PC-3 (cell line): ENCODE data around the gene ZFPM1. TPM values are rescaled to one million over a fixed set of nuclear protein-coding genes. Genes with fewer than 3 reads are reported as not detected.

Experiments used
- ATAC-seq: fragments of 200-7000 bp; cut with Tn5 transposase; 2 replicates; pipeline ENCODE4 v1.9.1; 2020; ENCODE audit warnings: mild to moderate bottlenecking, moderate library complexity
- BruUV-seq: library from RNA; stranded (reverse); fragments of 400-500 nt; replicated peaks from 2 replicates; lab custom pipeline; 2021; lab: Mats Ljungman, UMichigan
- CTCF ChIA-PET: fragments of 300-600 bp; sonication (Branson Sonifier 250); formaldehyde crosslinking; loops from one replicate; lab custom pipeline; 2022; ENCODE audit warnings: antibody characterized with exemption; lab: Charles Lee
- POLR2A ChIA-PET: fragments of 300-600 bp; sonication (Branson Sonifier 250); formaldehyde crosslinking; loops from one replicate; lab custom pipeline; 2022; ENCODE audit warnings: antibody characterized with exemption; ENCODE audit not compliant: unreplicated experiment; lab: Charles Lee
- DNase-seq: peaks from one replicate; pipeline ENCODE4 v3.0.0-alpha.2; 2015
- H2AFZ ChIP-seq: fragments of 300-600 bp; sonication (generic); 2 replicates; pipeline ENCODE4 v1.6.0; 2016; ENCODE audit warnings: antibody characterized with exemption, low read length
- H3F3A ChIP-seq: fragments of 300-600 bp; sonication (generic); one replicate; pipeline ENCODE4 v1.6.0; 2017; ENCODE audit warnings: antibody characterized with exemption, low read length, control low read depth, mild to moderate bottlenecking; ENCODE audit not compliant: unreplicated experiment
- H3K27ac ChIP-seq: fragments of 300-600 bp; sonication (generic); 2 replicates; pipeline ENCODE4 v1.5.1; 2016; ENCODE audit warnings: mild to moderate bottlenecking, low read length
- H3K27me3 ChIP-seq: fragments of 300-600 bp; sonication (generic); 2 replicates; pipeline ENCODE4 v1.6.1; 2016; ENCODE audit warnings: low read length, mixed read lengths
- H3K36me3 ChIP-seq: fragments of 300-600 bp; sonication (generic); 2 replicates; pipeline ENCODE4 v1.6.1; 2016; ENCODE audit warnings: low read depth, mixed run types, low read length, mixed read lengths
- H3K4me1 ChIP-seq: fragments of 300-600 bp; sonication (generic); 2 replicates; pipeline ENCODE4 v1.5.1; 2016; ENCODE audit warnings: low read length; ENCODE audit not compliant: insufficient read depth
- H3K4me2 ChIP-seq: fragments of 300-600 bp; sonication (generic); 2 replicates; pipeline ENCODE4 v1.6.0; 2016; ENCODE audit warnings: low read length
- H3K4me3 ChIP-seq: fragments of 300-600 bp; sonication (generic); 2 replicates; pipeline ENCODE4 v1.5.1; 2016; ENCODE audit warnings: mild to moderate bottlenecking, low read length, mixed read lengths
- H3K79me2 ChIP-seq: fragments of 300-600 bp; sonication (generic); 2 replicates; pipeline ENCODE4 v1.6.1; 2017; ENCODE audit warnings: low read length, mixed read lengths
- H3K9ac ChIP-seq: fragments of 300-600 bp; sonication (generic); 2 replicates; pipeline ENCODE4 v1.6.0; 2016; ENCODE audit warnings: mild to moderate bottlenecking, low read length
- H3K9me2 ChIP-seq: fragments of 300-600 bp; sonication (generic); replicated peaks from 2 replicates; pipeline ENCODE4 v1.6.1; 2016; ENCODE audit warnings: mixed run types, low read length, mixed read lengths
- H3K9me3 ChIP-seq: fragments of 300-600 bp; sonication (generic); 2 replicates; pipeline ENCODE4 v1.6.1; 2016; ENCODE audit warnings: low read length, mixed read lengths
- H4K20me1 ChIP-seq: fragments of 300-600 bp; sonication (generic); 2 replicates; pipeline ENCODE4 v1.6.1; 2016; ENCODE audit warnings: low read length, mixed read lengths
- CTCF ChIP-seq: fragments of 300-600 bp; sonication (generic); conservative IDR thresholded peaks from 2 replicates; pipeline ENCODE4 v1.5.1; 2017; ENCODE audit warnings: antibody characterized with exemption, low read depth, mild to moderate bottlenecking, low read length
- EZH2 ChIP-seq: fragments of 300-600 bp; sonication (generic); IDR thresholded peaks from one replicate; pipeline ENCODE4 v1.6.1; 2017; ENCODE audit warnings: antibody characterized with exemption, mild to moderate bottlenecking, low read length; ENCODE audit not compliant: unreplicated experiment
- EZH2phosphoT487 ChIP-seq: fragments of 300-600 bp; sonication (generic); IDR thresholded peaks from 2 replicates; pipeline ENCODE4 v1.6.1; 2018; ENCODE audit warnings: mild to moderate bottlenecking, antibody characterized with exemption, low read length, borderline replicate concordance
- intact Hi-C: fragments of 100-400 bp; cut with micrococcal nuclease; formaldehyde crosslinking; loops from 2 replicates; pipeline ENCODE4 v1.9.0; 2023
- total RNA-seq: library from RNA; depleted of rRNA; stranded (reverse); fragments of >200 nt; gene quantifications from 2 replicates; pipeline ENCODE4 v1.2.3, GENCODE V29; 2014

ZFPM1 gene
- total RNA-seq, 1 experiment from 2014 or later: 4.6 TPM

DNA sequence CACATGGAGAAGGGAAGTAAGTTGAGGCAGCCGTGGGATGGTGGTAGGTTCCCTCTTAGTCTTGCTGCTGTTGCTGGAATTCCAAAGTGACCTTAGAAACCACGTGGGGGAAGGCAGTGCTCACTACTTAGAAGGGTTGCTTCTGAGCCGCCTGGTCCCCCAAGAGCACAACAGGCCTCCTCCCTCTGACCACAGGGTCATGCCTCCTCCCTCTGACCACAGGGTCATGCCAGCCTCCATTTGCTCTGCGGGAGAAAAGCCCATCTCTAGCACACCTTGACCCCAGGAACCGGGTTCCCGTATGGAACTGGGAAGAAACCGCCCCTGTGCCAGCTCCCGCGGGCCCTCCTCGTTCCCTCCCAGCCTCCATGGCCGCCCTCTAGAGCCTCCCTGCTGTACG is 13.4 kb upstream of the ZFPM1 start:
- BruUV-seq: TSS peak; percentile 8
- no peak overlapping the region for H2AFZ ChIP-seq
- no peak for DNase-seq
- no peak overlapping the region for H3K4me2 ChIP-seq
- no peak overlapping the region for H3K9ac ChIP-seq
- CTCF ChIA-PET: no interaction called here
- no peaks in the 10 kb centered on the region for H4K20me1 ChIP-seq
- no peaks in the 10 kb centered on the region for H3F3A ChIP-seq
- no peak overlapping the region for H3K4me3 ChIP-seq
- no peaks in the 10 kb centered on the region for H3K36me3 ChIP-seq
- POLR2A ChIA-PET: no interaction called here
- no peaks in the 10 kb centered on the region for H3K9me3 ChIP-seq
- no peaks in the 10 kb centered on the region for H3K27me3 ChIP-seq
- H3K9me2 ChIP-seq: no peaks in the 10 kb centered on the region
- H3K79me2 ChIP-seq: no peaks in the 10 kb centered on the region
- TF ChIP-seq CTCF: no peak
- no peak for TF ChIP-seq EZH2phosphoT487
- TF ChIP-seq EZH2: no peak
- intact Hi-C loops: loop anchor here (10.0 kb wide), 1 partner anchor 85 kb away; no protein-coding TSS in a partner anchor
- no peak for ATAC-seq
- H3K27ac ChIP-seq: no peak overlapping the region
- peaks cover 9% of the 10 kb centered on the region; the same call in 1 of the 2 replicates for H3K4me1 ChIP-seq

DNA sequence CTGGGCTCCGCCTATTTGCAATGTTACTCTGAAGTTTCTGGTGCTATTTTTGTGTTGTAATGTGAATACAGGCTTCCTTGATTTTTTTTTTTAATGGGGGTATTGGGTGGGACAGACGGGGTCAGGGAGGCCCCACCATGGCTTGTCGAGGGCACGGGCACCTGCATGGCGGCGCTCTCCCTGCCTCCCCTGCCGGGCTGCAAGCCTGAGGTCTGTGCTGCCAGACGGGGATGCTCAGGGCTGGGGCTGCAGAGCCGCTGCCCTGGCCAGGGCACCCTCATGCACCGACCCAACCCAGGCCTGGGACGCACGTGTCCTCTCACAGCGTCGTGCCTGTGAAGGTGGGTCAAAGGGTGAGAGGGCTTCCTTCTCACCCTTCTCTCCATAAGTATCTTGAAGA is 13.0 kb upstream of the ZFPM1 start:
- no peaks in the 10 kb centered on the region for H3K27me3 ChIP-seq
- H3K4me2 ChIP-seq: no peak overlapping the region
- intact Hi-C loops: loop anchor here (10.0 kb wide), 1 partner anchor 85 kb away; no protein-coding TSS in a partner anchor
- H3K79me2 ChIP-seq: no peaks in the 10 kb centered on the region
- H3K9me2 ChIP-seq: no peaks in the 10 kb centered on the region
- no peak overlapping the region for H3K4me3 ChIP-seq
- no peak for DNase-seq
- H3K4me1 ChIP-seq: peaks cover 9% of the 10 kb centered on the region; the same call in 1 of the 2 replicates
- no peak for ATAC-seq
- H4K20me1 ChIP-seq: no peaks in the 10 kb centered on the region
- no peaks in the 10 kb centered on the region for H3K9me3 ChIP-seq
- no peak for TF ChIP-seq CTCF
- TF ChIP-seq EZH2phosphoT487: no peak
- no peak overlapping the region for H3K9ac ChIP-seq
- CTCF ChIA-PET: no interaction called here
- BruUV-seq: no TSS peak
- no peaks in the 10 kb centered on the region for H3K36me3 ChIP-seq
- no peak overlapping the region for H2AFZ ChIP-seq
- no peaks in the 10 kb centered on the region for H3F3A ChIP-seq
- POLR2A ChIA-PET: no interaction called here
- no peak overlapping the region for H3K27ac ChIP-seq

GRCh38 chr16:88440686-88441405 is 12.2 kb upstream of the ZFPM1 start:
- peaks cover 9% of the 10 kb centered on the region; the same call in 1 of the 2 replicates for H3K4me1 ChIP-seq
- no peaks in the 10 kb centered on the region for H3K9me2 ChIP-seq
- CTCF ChIA-PET: no interaction called here
- ATAC-seq (no peak), DNase-seq (no peak)
- H4K20me1 ChIP-seq: no peaks in the 10 kb centered on the region
- H3K4me2 ChIP-seq: no peak overlapping the region
- TF ChIP-seq EZH2 (no peak), EZH2phosphoT487 (no peak), CTCF (no peak)
- no peaks in the 10 kb centered on the region for H3K9me3 ChIP-seq
- no peaks in the 10 kb centered on the region for H3K79me2 ChIP-seq
- H3K27ac ChIP-seq: no peak overlapping the region
- no peak overlapping the region for H3K4me3 ChIP-seq
- POLR2A ChIA-PET: no interaction called here
- no peaks in the 10 kb centered on the region for H3K27me3 ChIP-seq
- no TSS peak for BruUV-seq
- intact Hi-C loops: loop anchor here (10.0 kb wide), 1 partner anchor 84 kb away; no protein-coding TSS in a partner anchor
- H2AFZ ChIP-seq: no peak overlapping the region
- H3F3A ChIP-seq: no peaks in the 10 kb centered on the region
- H3K36me3 ChIP-seq: no peaks in the 10 kb centered on the region
- H3K9ac ChIP-seq: no peak overlapping the region
